Measurements from ENCODE around the gene LRP1B. TPM values are rescaled to one million over a fixed set of nuclear protein-coding genes. Genes with fewer than 3 reads are reported as not detected.
"Not testable (repeated sequence)": the region's sequence is repeated elsewhere in the genome, so short reads cannot be mapped to it uniquely, and the experiment has no call there.

LRP1B gene
- total RNA-seq, 1 experiment from 2014 or later: 0.21 TPM

- Mint-ChIP-seq H3K27ac (ENCODE audit: unreplicated experiment) (no peak overlapping the region), H3K4me3 (ENCODE audit: low read depth, unreplicated experiment) (no peak overlapping the region), H3K27me3 (ENCODE audit: unreplicated experiment) (no peaks in the 10 kb centered on the region), H3K36me3 (ENCODE audit: insufficient read depth, unreplicated experiment) (no peaks in the 10 kb centered on the region), H3K9me3 (ENCODE audit: low read depth, unreplicated experiment) (peaks cover 2% of the 10 kb centered on the region), H3K4me1 (ENCODE audit: low read depth, unreplicated experiment) (no peaks in the 10 kb centered on the region)
- BruUV-seq (replicated peaks): no TSS peak
- CTCF ChIA-PET: interaction anchor here (0.6 kb wide), 1 partner anchor 960 kb away, joined by 9 read pairs; no protein-coding TSS in a partner anchor
- no peak for DNase-seq
- TF ChIP-seq, protein P1, sequence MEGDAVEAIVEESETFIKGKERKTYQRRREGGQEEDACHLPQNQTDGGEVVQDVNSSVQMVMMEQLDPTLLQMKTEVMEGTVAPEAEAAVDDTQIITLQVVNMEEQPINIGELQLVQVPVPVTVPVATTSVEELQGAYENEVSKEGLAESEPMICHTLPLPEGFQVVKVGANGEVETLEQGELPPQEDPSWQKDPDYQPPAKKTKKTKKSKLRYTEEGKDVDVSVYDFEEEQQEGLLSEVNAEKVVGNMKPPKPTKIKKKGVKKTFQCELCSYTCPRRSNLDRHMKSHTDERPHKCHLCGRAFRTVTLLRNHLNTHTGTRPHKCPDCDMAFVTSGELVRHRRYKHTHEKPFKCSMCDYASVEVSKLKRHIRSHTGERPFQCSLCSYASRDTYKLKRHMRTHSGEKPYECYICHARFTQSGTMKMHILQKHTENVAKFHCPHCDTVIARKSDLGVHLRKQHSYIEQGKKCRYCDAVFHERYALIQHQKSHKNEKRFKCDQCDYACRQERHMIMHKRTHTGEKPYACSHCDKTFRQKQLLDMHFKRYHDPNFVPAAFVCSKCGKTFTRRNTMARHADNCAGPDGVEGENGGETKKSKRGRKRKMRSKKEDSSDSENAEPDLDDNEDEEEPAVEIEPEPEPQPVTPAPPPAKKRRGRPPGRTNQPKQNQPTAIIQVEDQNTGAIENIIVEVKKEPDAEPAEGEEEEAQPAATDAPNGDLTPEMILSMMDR (IDR thresholded peaks at IDR 0.05; ENCODE audit: unreplicated experiment): no peak
- intact Hi-C loops (cut with micrococcal nuclease; ENCODE audit: unreplicated experiment): no loop called here
Observed at GRCh38 chr2:142088058-142088568, 42.7 kb downstream of the LRP1B start.

DNA sequence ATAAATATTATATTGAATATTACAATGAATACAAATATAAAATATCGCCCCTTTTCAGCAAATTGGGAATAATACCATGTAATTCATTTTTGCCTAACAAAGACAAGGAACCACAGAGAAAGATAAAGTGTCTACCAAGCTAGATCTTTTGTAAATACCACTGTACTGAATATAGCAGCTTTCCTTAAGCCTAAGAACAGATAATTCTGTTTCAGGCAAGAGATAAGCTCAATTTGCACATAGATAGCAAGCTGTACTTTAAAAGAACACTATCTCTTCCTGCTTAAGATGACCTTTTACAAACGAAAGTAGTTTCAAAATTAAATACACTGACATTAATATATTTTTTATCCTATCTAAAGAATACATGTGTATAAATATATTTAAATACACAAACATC, 43.2 kb downstream of the LRP1B start:
- H3K36me3 Mint-ChIP-seq (ENCODE audit: insufficient read depth, unreplicated experiment); BruUV-seq (replicated peaks); H3K9me3 Mint-ChIP-seq (ENCODE audit: low read depth, unreplicated experiment); H3K4me3 Mint-ChIP-seq (ENCODE audit: low read depth, unreplicated experiment); intact Hi-C loops (cut with micrococcal nuclease; ENCODE audit: unreplicated experiment); DNase-seq; H3K27ac Mint-ChIP-seq (ENCODE audit: unreplicated experiment); H3K4me1 Mint-ChIP-seq (ENCODE audit: low read depth, unreplicated experiment); H3K27me3 Mint-ChIP-seq (ENCODE audit: unreplicated experiment): not testable (repeated sequence)
- CTCF ChIA-PET: interaction anchor here (0.6 kb wide), 1 partner anchor 960 kb away, joined by 9 read pairs; no protein-coding TSS in a partner anchor

DNA sequence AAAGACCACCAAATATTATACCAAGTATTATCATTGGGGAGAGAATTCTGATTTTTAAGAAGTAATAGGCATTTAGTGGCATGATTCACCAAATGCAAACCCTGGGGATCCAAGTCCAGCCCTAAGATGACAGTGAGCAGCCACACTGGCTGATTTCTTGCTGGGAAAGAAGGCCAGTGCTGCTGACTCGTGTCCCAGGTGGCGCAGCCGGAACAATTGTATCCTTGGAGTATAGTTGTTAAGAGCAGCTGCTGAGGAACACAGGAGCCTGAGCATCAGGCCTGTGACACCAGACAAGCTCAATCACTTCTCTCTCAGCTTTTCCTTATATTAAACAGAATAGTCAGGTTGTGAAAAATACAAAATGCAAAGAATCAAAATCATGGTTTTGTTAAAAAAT, 48.4 kb downstream of the LRP1B start:
- no TSS peak for BruUV-seq (replicated peaks)
- Mint-ChIP-seq H3K4me3 (ENCODE audit: low read depth, unreplicated experiment) (no peak overlapping the region), H3K36me3 (ENCODE audit: insufficient read depth, unreplicated experiment) (no peaks in the 10 kb centered on the region), H3K27ac (ENCODE audit: unreplicated experiment) (no peak overlapping the region), H3K4me1 (ENCODE audit: low read depth, unreplicated experiment) (no peaks in the 10 kb centered on the region), H3K27me3 (ENCODE audit: unreplicated experiment) (no peaks in the 10 kb centered on the region), H3K9me3 (ENCODE audit: low read depth, unreplicated experiment) (peaks cover 2% of the 10 kb centered on the region)
- no peak for DNase-seq
- CTCF ChIA-PET: no interaction called here
- intact Hi-C loops (cut with micrococcal nuclease; ENCODE audit: unreplicated experiment): no loop called here
- TF ChIP-seq, protein P1 (IDR thresholded peaks at IDR 0.05; ENCODE audit: unreplicated experiment): no peak

GRCh38 chr2:142076317-142076716, 54.5 kb downstream of the LRP1B start:
- Mint-ChIP-seq H3K27ac (ENCODE audit: unreplicated experiment) (no peak overlapping the region), H3K27me3 (ENCODE audit: unreplicated experiment) (no peaks in the 10 kb centered on the region), H3K36me3 (ENCODE audit: insufficient read depth, unreplicated experiment) (no peaks in the 10 kb centered on the region), H3K9me3 (ENCODE audit: low read depth, unreplicated experiment) (peaks cover 10% of the 10 kb centered on the region), H3K4me3 (ENCODE audit: low read depth, unreplicated experiment) (no peak overlapping the region), H3K4me1 (ENCODE audit: low read depth, unreplicated experiment) (no peaks in the 10 kb centered on the region)
- CTCF ChIA-PET: no interaction called here
- no peak for DNase-seq
- intact Hi-C loops (cut with micrococcal nuclease; ENCODE audit: unreplicated experiment): no loop called here
- BruUV-seq (replicated peaks): no TSS peak
- TF ChIP-seq, protein P1 (IDR thresholded peaks at IDR 0.05; ENCODE audit: unreplicated experiment): no peak

GRCh38 chr2:142075826-142076225, 55.0 kb downstream of the LRP1B start:
- CTCF ChIA-PET: no interaction called here
- H3K36me3 Mint-ChIP-seq (ENCODE audit: insufficient read depth, unreplicated experiment): no peaks in the 10 kb centered on the region
- no TSS peak for BruUV-seq (replicated peaks)
- DNase-seq: no peak
- TF ChIP-seq, protein P1 (IDR thresholded peaks at IDR 0.05; ENCODE audit: unreplicated experiment): no peak
- H3K9me3 Mint-ChIP-seq (ENCODE audit: low read depth, unreplicated experiment): peaks cover 10% of the 10 kb centered on the region
- intact Hi-C loops (cut with micrococcal nuclease; ENCODE audit: unreplicated experiment): no loop called here
- no peak overlapping the region for H3K27ac Mint-ChIP-seq (ENCODE audit: unreplicated experiment)
- H3K4me1 Mint-ChIP-seq (ENCODE audit: low read depth, unreplicated experiment): no peaks in the 10 kb centered on the region
- H3K27me3 Mint-ChIP-seq (ENCODE audit: unreplicated experiment): no peaks in the 10 kb centered on the region
- no peak overlapping the region for H3K4me3 Mint-ChIP-seq (ENCODE audit: low read depth, unreplicated experiment)
